Liver (tissue), 9 donors: Measurements from ENCODE around the gene SMAP1. TPM values are rescaled to one million over a fixed set of nuclear protein-coding genes. Genes with fewer than 3 reads are reported as not detected.

Experiments used
- DNase-seq: peaks from one replicate; pipeline ENCODE4 v3.0.0-alpha.2; 2017; ENCODE audit warnings: low spot score
- H3K27ac ChIP-seq, 2 donors: one replicate each; pipeline ENCODE4 v1.7.0; 2013; ENCODE audit warnings: inconsistent platforms in 2 of 2, low read length in 2 of 2, control low read depth in 1 of 2, low read depth in 1 of 2, mild to moderate bottlenecking in 1 of 2
- H3K27me3 ChIP-seq, 4 donors: one replicate each; pipeline versions ENCODE4 v1.6.1 to v1.7.0; 2013; ENCODE audit warnings: low read length in 3 of 4, inconsistent platforms in 1 of 4, mild to moderate bottlenecking in 1 of 4, moderate library complexity in 1 of 4; ENCODE audit not compliant: control insufficient read depth in 4 of 4, insufficient read depth in 4 of 4
- H3K36me3 ChIP-seq, 4 donors: one replicate each; pipeline versions ENCODE4 v1.6.1 to v1.7.0; 2013; ENCODE audit warnings: low read length in 3 of 4, mild to moderate bottlenecking in 3 of 4, low read depth in 1 of 4, moderate library complexity in 1 of 4; ENCODE audit not compliant: control insufficient read depth in 4 of 4, insufficient read depth in 3 of 4
- H3K4me1 ChIP-seq, 4 donors: one replicate each; pipeline versions ENCODE4 v1.6.1 to v1.7.0; 2013; ENCODE audit warnings: low read length in 3 of 4, mild to moderate bottlenecking in 3 of 4, moderate library complexity in 1 of 4; ENCODE audit not compliant: control insufficient read depth in 4 of 4, insufficient read depth in 4 of 4
- H3K4me3 ChIP-seq, 3 donors: one replicate each; pipeline versions ENCODE4 v1.6.1 to v1.7.0; 2013; ENCODE audit warnings: low read length in 3 of 3, control low read depth in 1 of 3, low read depth in 1 of 3, mild to moderate bottlenecking in 1 of 3
- H3K9ac ChIP-seq, 2 donors: one replicate each; pipeline ENCODE4 v1.7.0; 2013; ENCODE audit warnings: low read length in 2 of 2, mild to moderate bottlenecking in 2 of 2, moderate library complexity in 2 of 2, control low read depth in 1 of 2, low read depth in 1 of 2
- H3K9me3 ChIP-seq, 4 donors: one replicate each; pipeline versions ENCODE4 v1.6.1 to v1.7.0; 2013; ENCODE audit warnings: low read length in 3 of 4; ENCODE audit not compliant: control insufficient read depth in 4 of 4
- ATF3 ChIP-seq: IDR thresholded peaks from 2 replicates; pipeline ENCODE4 v1.6.1; 2016; ENCODE audit warnings: antibody characterized with exemption
- CTCF ChIP-seq: fragments of 150-350 bp; IDR thresholded peaks from 2 replicates; pipeline ENCODE4 v1.5.1; 2017; ENCODE audit warnings: improper control_type of control experiment, low read depth, low read length; ENCODE audit not compliant: missing input control
- EGR1 ChIP-seq, 2 donors: IDR thresholded peaks; 2 replicates each; pipeline ENCODE4 v1.6.1; 2016 to 2018; ENCODE audit warnings: antibody characterized with exemption in 2 of 2, low read depth in 2 of 2
- FOXA1 ChIP-seq: IDR thresholded peaks from 2 replicates; pipeline ENCODE4 v1.6.1; 2016; ENCODE audit warnings: antibody characterized with exemption
- HNF4A ChIP-seq, 2 donors: conservative IDR thresholded peaks; 2 replicates each; pipeline ENCODE4 v1.6.1; 2016; ENCODE audit warnings: antibody characterized with exemption in 2 of 2, mild to moderate bottlenecking in 2 of 2
- JUND ChIP-seq, 2 donors: IDR thresholded peaks; 2 replicates each; pipeline ENCODE4 v1.6.1; 2016; ENCODE audit warnings: antibody characterized with exemption in 2 of 2
- MAX ChIP-seq: IDR thresholded peaks from 2 replicates; pipeline ENCODE4 v1.6.1; 2016; ENCODE audit warnings: antibody characterized with exemption
- NR2F2 ChIP-seq: IDR thresholded peaks from 2 replicates; pipeline ENCODE4 v1.6.1; 2016; ENCODE audit warnings: antibody characterized with exemption
- REST ChIP-seq: IDR thresholded peaks from 2 replicates; pipeline ENCODE4 v1.6.1; 2016; ENCODE audit warnings: antibody characterized with exemption, mild to moderate bottlenecking
- YY1 ChIP-seq: IDR thresholded peaks from 2 replicates; pipeline ENCODE4 v1.6.1; 2016; ENCODE audit warnings: antibody characterized with exemption, mild to moderate bottlenecking
- ZBTB33 ChIP-seq: IDR thresholded peaks from 2 replicates; pipeline ENCODE4 v1.6.1; 2016; ENCODE audit warnings: antibody characterized with exemption
- WGBS: extraction: QIAGEN DNeasy Blood & Tissue Kit; methylation state at CpG from one replicate; pipeline ENCODE4 v1.1.7; 2013; 5-methylcytosine and 5-hydroxymethylcytosine counted together
- polyA plus RNA-seq, 2 donors: library from polyadenylated mRNA; stranded (reverse) in 1 of 2; unstranded in 1 of 2; fragments of 200-250 nt in 1 of 2; fragments of >200 nt in 1 of 2; fragmentation: Nextera tagmentation in 1 of 2; extraction: Ambion mirVana in 1 of 2; gene quantifications; one replicate each; pipeline versions ENCODE4 v1.2.1 to v1.2.3, GENCODE V29; 2013 to 2015
- total RNA-seq, 2 donors: library from RNA; depleted of rRNA; stranded (reverse); fragments of >200 nt; gene quantifications; one replicate each; pipeline ENCODE4 v1.2.3, GENCODE V29; 2014
- donor health status: healthy.
- donor health status: healthy.
- donor health status: healthy.
- donor health status: healthy.
- donor health status: healthy.

The SMAP1 gene
- total and polyA plus RNA-seq, 4 donors = 9.3 to 13.3 (median 12.7) TPM

- TF ChIP-seq REST = no peak
- TF ChIP-seq MAX = no peak
- TF ChIP-seq JUND (IDR thresholded peaks at IDR 0.05) = no peak
Measured at GRCh38 chr6:70864401-70864800, 196.7 kb downstream of the SMAP1 start (continued).

GRCh38 chr6:70872469-70872868 lies 204.8 kb downstream of the SMAP1 start:
- Histone ChIP-seq H3K27ac (no peak overlapping the region), H3K4me1 (no peaks in the 10 kb centered on the region), H3K9me3 (peaks cover 0 to 20% (median 0%) of the 10 kb centered on the region in 4 donors), H3K36me3 (no peaks in the 10 kb centered on the region), H3K4me3 (no peak overlapping the region), H3K9ac (no peak overlapping the region), H3K27me3 (no peaks in the 10 kb centered on the region)
- WGBS = 91% methylated on average over 2 of the region's 2 CpGs
- no peak for DNase-seq
- no peak for TF ChIP-seq FOXA1
- no peak for TF ChIP-seq HNF4A (conservative IDR thresholded peaks at IDR 0.05)
- no peak for TF ChIP-seq EGR1 (IDR thresholded peaks at IDR 0.05; ENCODE audit: low read depth in 2 of 2)
- no peak for TF ChIP-seq CTCF

- TF ChIP-seq ATF3 (no peak), YY1 (no peak), EGR1 (IDR thresholded peaks at IDR 0.05; ENCODE audit: low read depth in 2 of 2) (no peak), ZBTB33 (no peak), HNF4A (conservative IDR thresholded peaks at IDR 0.05) (no peak), NR2F2 (no peak)
- Histone ChIP-seq H3K9me3 (peaks cover 0 to 20% (median 0%) of the 10 kb centered on the region in 4 donors), H3K27me3 (no peaks in the 10 kb centered on the region), H3K4me3 (no peak overlapping the region), H3K4me1 (no peaks in the 10 kb centered on the region), H3K36me3 (no peaks in the 10 kb centered on the region), H3K27ac (no peak overlapping the region), H3K9ac (no peak overlapping the region)
- WGBS = 44% methylated on average over 3 of the region's 3 CpGs
- no peak for DNase-seq
Measured at GRCh38 chr6:70874181-70874913, 206.7 kb downstream of the SMAP1 start.
